Heart left ventricle (tissue), 16 donors: ENCODE results near the gene TOMM6. TPM values are rescaled to one million over a fixed set of nuclear protein-coding genes. Genes with fewer than 3 reads are reported as not detected.
A peak's percentile ranks its signal among the peaks of the same experiment; 100 is the strongest.

Source experiments
- ATAC-seq, 4 donors: fragments of 200-7000 bp; cut with Tn5 transposase; one replicate each; pipeline ENCODE4 v1.9.1; 2020 to 2022; ENCODE audit warnings: moderate library complexity in 4 of 4, mild to moderate bottlenecking in 3 of 4, moderate number of reproducible peaks in 1 of 4
- DNase-seq, 5 donors: peaks; one replicate each; pipeline ENCODE4 v3.0.0-alpha.2; 2020
- H3K27ac ChIP-seq, 12 donors: fragments of 200-600 bp; sonication (generic) in 4 of 12; one replicate each; pipeline versions ENCODE4 v1.5.0 to v1.8.0; 2016 to 2022; ENCODE audit warnings: mild to moderate bottlenecking in 2 of 12
- H3K27me3 ChIP-seq, 9 donors: fragments of 200-600 bp; sonication (generic) in 2 of 9; one replicate each; pipeline versions ENCODE4 v1.5.1 to v1.8.0; 2016 to 2022; ENCODE audit warnings: mild to moderate bottlenecking in 3 of 9
- H3K36me3 ChIP-seq, 9 donors: fragments of 200-600 bp; sonication (generic) in 2 of 9; one replicate each; pipeline versions ENCODE4 v1.5.0 to v1.8.0; 2018 to 2022; ENCODE audit warnings: mild to moderate bottlenecking in 2 of 9
- H3K4me1 ChIP-seq, 12 donors: fragments of 200-600 bp; sonication (generic) in 4 of 12; one replicate each; pipeline versions ENCODE4 v1.5.0 to v1.8.0; 2016 to 2022; ENCODE audit warnings: mild to moderate bottlenecking in 3 of 12
- H3K4me3 ChIP-seq, 12 donors: fragments of 200-600 bp; sonication (generic) in 4 of 12; one replicate each; pipeline versions ENCODE4 v1.5.0 to v1.8.0; 2017 to 2022; ENCODE audit warnings: mild to moderate bottlenecking in 9 of 12, moderate library complexity in 4 of 12
- H3K9me3 ChIP-seq, 12 donors: fragments of 200-600 bp; sonication (generic) in 4 of 12; one replicate each; pipeline versions ENCODE4 v1.5.0 to v1.8.0; 2016 to 2022; ENCODE audit warnings: mild to moderate bottlenecking in 1 of 12
- POLR2A ChIP-seq, 2 donors: fragments of 450-650 bp; IDR thresholded peaks; one replicate each; pipeline ENCODE4 v1.6.1; 2017; ENCODE audit warnings: antibody characterized with exemption in 2 of 2, mild to moderate bottlenecking in 2 of 2, moderate library complexity in 2 of 2
- WGBS, 4 donors: extraction: QIAGEN DNeasy Blood & Tissue Kit in 2 of 4; methylation state at CpG; one replicate each; pipeline versions ENCODE4 v1.1.5 to v1.1.7; 2013 to 2018; 5-methylcytosine and 5-hydroxymethylcytosine counted together
- intact Hi-C, 10 donors: fragments of 100-400 bp; cut with DNase I; formaldehyde crosslinking; loops; one replicate each; pipeline versions ENCODE4 v1.11.1 to v1.14.2; 2022
- polyA plus RNA-seq, 2 donors: library from polyadenylated mRNA; stranded (reverse); fragments of 200-250 nt; gene quantifications; one replicate each; pipeline ENCODE4 v1.2.3, GENCODE V29; 2013
- total RNA-seq, 9 donors: library from RNA; depleted of rRNA in 2 of 9; stranded (reverse); fragments of >200 nt in 2 of 9; fragmentation: NEBNext Ultra II Directional in 3 of 9; extraction: Animal tissue kit (Norgen Biotek cat#: 25700) in 3 of 9; gene quantifications; one replicate each; pipeline versions ENCODE4 v1.1.0 to v1.2.4, GENCODE V29; 2016 to 2023
- TF ChIP-seq, protein P1 (sequence below), 12 donors: fragments of 200-600 bp; sonication (generic) in 4 of 12; IDR thresholded peaks; one replicate each; pipeline versions ENCODE4 v1.5.0 to v1.8.0; 2018 to 2022; ENCODE audit warnings: antibody characterized with exemption in 12 of 12, mild to moderate bottlenecking in 5 of 12
- donor health status: ischemic (EF 13 %, LVEDD 7.1; RV severe dilation, severe dysfunction).
- donor health status: healthy with polysubstance abuse.
- donor health status: DM: no; HTN: yes; CAD: no.
- donor health status: DM: no; HTN: no; CAD: no.
- donor health status: ischemic (EF 25% LVEDD 6.9; RV normal size, moderate dysfunction).
- donor health status: ischemic (EF 25% LVEDD 5.7; RV mildly dilated, moderate dysfunction).
- donor health status: healthy.
- donor health status: DM: yes; HTN: yes; CAD: no.
- donor health status: ischemic (EF 35%, LVEDD 5.7; RV mildly dilated, moderate dysfunction).
- donor health status: nonischemic (EF 11% LVEDD 7.7; RV severe dilation, severe dysfunction).
- donor health status: DM: yes; HTN: yes; CAD: no.
- donor health status: PGD.
- donor health status: ischemic (EF 29% LVEDD 5.4; RV normal size, mild dysfunction).
- donor health status: nonischemic (EF 23%, LVEDD 6.1; RV moderate dilation, normal function).

The TOMM6 gene
- total and polyA plus RNA-seq, 11 donors, result 158 to 277 (median 182) TPM

DNA sequence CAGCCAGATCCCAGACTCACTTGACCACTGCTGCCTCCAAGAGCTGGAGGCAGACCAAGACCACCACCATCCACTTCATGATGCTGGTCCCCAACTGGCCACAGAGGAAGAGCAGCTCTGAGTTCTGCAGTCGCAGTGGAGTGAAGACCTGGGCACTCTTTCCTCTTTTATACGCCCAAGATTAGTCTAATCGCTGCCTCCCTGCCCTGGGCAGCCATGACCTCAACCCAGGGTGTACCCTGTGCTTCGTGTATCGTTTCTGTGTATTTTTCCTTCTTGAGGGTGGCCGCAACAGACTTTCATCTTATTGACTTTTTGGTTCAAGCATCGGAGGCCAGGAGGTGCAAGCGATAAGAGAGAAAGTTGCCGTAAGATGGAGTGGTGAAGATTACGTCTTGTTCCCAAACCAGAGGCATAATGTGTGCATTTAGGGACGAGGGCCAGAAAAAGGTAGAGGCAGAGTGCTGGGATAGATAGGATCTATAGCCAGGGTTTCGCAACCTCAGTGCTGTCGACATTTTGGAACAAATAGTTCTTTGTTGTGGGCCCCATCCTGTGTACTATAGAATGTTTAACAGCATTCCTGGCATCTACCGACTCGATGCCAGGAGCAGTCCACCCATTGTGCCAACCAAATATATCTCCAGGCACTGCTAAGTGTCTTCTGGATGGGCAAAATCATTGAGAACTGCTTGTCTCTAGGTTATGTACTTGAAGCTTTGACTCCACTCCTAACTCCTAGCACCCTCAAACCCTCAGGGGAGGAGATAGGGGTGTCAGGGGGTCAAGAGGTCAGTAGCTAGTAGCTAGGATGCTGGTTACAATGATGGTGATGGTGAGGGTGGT, 40.0 kb upstream of the TOMM6 start, which contains the start of gene PGC:
PGC (minus strand) TSS at position 142 of the 846 bp plus-strand sequence; CDS start at position 79, 63 bp downstream.
- no peaks in the 10 kb centered on the region for H3K27me3 ChIP-seq
- H3K27ac ChIP-seq, result no peak within 1 kb of the TSS
- WGBS, 4 donors, result 90 to 93% (median 92%) methylated on average over 15 of the region's 15 CpGs
- TF ChIP-seq, protein P1, sequence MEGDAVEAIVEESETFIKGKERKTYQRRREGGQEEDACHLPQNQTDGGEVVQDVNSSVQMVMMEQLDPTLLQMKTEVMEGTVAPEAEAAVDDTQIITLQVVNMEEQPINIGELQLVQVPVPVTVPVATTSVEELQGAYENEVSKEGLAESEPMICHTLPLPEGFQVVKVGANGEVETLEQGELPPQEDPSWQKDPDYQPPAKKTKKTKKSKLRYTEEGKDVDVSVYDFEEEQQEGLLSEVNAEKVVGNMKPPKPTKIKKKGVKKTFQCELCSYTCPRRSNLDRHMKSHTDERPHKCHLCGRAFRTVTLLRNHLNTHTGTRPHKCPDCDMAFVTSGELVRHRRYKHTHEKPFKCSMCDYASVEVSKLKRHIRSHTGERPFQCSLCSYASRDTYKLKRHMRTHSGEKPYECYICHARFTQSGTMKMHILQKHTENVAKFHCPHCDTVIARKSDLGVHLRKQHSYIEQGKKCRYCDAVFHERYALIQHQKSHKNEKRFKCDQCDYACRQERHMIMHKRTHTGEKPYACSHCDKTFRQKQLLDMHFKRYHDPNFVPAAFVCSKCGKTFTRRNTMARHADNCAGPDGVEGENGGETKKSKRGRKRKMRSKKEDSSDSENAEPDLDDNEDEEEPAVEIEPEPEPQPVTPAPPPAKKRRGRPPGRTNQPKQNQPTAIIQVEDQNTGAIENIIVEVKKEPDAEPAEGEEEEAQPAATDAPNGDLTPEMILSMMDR (IDR thresholded peaks at IDR 0.05), result no peak
- no peak for TF ChIP-seq POLR2A (IDR thresholded peaks at IDR 0.05)
- ATAC-seq (no peak), DNase-seq (peak in 1 of 5 donors; percentile 23)
- no peak within 1 kb of the TSS for H3K4me3 ChIP-seq
- intact Hi-C loops, result no loop called here
- H3K4me1 ChIP-seq, result no peaks in the 10 kb centered on the region
- H3K36me3 ChIP-seq, result no peaks in the 10 kb centered on the region
- H3K9me3 ChIP-seq, result no peaks in the 10 kb centered on the region

DNA sequence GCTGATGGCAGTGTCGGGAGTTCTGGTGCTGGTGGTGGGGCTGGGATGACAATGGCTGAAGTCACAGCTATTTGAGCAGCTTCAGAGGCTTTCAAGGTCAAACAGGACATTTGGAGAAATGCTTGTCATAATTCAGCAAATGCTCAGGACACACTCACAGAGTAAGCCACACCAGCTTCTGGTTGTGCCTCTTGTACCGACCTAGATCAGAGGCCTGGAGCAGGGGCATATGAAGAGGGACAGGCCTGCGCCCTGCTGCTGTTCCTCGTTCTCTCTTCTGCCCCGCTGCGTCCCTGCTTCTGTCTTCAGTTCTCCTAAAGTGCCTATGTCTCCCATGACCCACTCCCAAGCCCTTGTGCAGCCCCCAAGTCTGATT, 39.4 kb upstream of the TOMM6 start:
- Histone ChIP-seq H3K4me3 (no peak overlapping the region), H3K4me1 (no peaks in the 10 kb centered on the region), H3K36me3 (no peaks in the 10 kb centered on the region), H3K27ac (no peak overlapping the region), H3K9me3 (no peaks in the 10 kb centered on the region), H3K27me3 (no peaks in the 10 kb centered on the region)
- WGBS, 4 donors, result 89 to 93% (median 90%) methylated on average over 6 of the region's 6 CpGs
- DNase-seq (no peak), ATAC-seq (no peak)
- intact Hi-C loops, result no loop called here
- TF ChIP-seq, protein P1 (IDR thresholded peaks at IDR 0.05), result no peak
- no peak for TF ChIP-seq POLR2A (IDR thresholded peaks at IDR 0.05)

DNA sequence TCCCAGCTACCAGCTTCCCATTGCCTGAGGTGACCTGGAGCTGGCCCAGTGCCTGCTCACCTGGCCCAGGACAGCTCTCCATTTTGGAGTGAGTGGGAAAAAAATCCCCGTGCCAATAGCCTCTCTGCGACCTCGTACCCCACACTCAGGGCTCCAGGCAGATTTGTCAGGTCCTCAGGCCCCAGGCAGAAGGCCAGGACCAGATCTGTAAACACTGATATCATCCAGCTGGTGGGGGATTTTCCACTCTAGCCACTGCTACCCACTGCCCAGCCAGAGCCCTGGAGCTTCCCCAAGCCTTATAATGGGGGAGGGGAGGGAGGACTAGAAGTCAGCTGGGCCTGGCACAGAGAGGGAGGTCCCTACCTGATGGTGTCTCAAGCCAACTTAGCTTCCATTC, 39.0 kb upstream of the TOMM6 start:
- H3K36me3 ChIP-seq, result no peaks in the 10 kb centered on the region
- no peaks in the 10 kb centered on the region for H3K4me1 ChIP-seq
- TF ChIP-seq, protein P1 (IDR thresholded peaks at IDR 0.05), result no peak
- no peak for TF ChIP-seq POLR2A (IDR thresholded peaks at IDR 0.05)
- H3K4me3 ChIP-seq, result no peak overlapping the region
- H3K27ac ChIP-seq, result no peak overlapping the region
- WGBS, 4 donors, result 69 to 80% (median 75%) methylated on average over 3 of the region's 3 CpGs
- H3K27me3 ChIP-seq, result no peaks in the 10 kb centered on the region
- H3K9me3 ChIP-seq, result no peaks in the 10 kb centered on the region
- ATAC-seq (no peak), DNase-seq (peak in 1 of 5 donors; percentile 27)
- intact Hi-C loops, result no loop called here

DNA sequence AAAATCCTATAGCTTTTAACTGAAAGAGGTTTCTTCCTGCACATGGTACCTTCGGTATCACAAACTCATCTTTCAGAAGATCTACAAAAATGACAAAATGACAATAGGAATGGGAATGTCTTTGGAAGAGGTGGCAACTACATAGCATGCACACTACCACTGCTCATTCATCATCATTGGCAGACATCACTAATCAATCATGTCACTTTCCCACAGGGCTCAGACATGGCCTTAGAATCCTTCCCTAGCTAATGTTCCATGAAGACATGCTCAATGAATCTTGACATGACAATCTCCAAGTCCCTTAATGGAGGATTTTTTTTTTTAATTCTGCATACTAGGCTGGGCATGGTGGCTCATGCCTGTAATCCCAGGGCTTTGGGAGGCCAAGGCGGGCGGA, 37.1 kb upstream of the TOMM6 start:
- Histone ChIP-seq H3K4me3 (no peak overlapping the region), H3K27me3 (no peaks in the 10 kb centered on the region), H3K36me3 (no peaks in the 10 kb centered on the region), H3K4me1 (no peaks in the 10 kb centered on the region), H3K27ac (no peak overlapping the region), H3K9me3 (no peaks in the 10 kb centered on the region)
- intact Hi-C loops, result no loop called here
- TF ChIP-seq POLR2A (IDR thresholded peaks at IDR 0.05), result no peak
- 97 to 99% (median 98%) methylated on average over 3 of the region's 3 CpGs for WGBS, 4 donors
- ATAC-seq, result no peak
- no peak for DNase-seq
